ENCODE measurements around the gene NINJ2.
"Not testable (repeated sequence)": the region's sequence is repeated elsewhere in the genome, so short reads cannot be mapped to it uniquely, and the experiment has no call there.

Gene NINJ2

DNA sequence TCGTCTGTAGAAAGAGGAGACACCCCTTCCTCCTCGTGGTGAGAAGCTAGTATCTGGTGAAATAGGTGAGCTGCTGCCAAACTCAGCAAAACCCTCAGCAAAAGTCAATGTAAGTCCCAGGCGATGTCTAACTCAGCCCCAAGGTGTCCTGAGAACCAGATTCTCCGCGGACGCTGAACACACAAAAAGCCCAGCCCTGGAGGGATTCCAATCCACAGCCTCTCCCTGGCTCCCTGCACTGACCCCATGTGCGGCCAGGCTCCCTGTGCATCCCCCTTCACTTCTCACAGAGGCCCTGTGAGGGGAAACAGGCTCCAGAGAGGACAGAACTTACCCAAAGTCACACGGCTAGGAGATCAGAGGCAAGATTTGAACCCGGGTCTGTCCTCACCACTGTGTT is 81.5 kb downstream of the NINJ2 start:
- no peak for DNase-seq

DNA sequence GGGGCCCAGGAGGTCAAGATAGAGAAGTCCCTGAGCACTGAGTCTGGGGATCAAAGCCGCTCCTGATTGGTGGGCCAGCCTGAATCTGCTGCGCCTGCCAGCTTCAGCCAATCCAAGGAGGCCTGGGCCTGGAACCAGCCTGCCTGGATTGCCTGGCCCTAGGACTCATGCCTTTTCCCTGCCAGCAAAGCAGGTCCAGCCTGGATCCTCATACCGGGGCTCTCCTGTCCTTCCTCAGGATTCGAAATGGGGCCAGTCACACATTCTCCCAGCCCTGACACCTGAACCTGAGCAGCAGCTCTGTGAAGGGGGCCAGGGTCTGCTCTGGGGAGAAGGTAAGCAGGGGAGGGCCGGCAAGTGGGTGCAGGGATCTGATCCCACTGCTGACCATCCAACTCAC is 81.9 kb downstream of the NINJ2 start:
- no peak for DNase-seq

- no peak for DNase-seq
These were observed 82.4 kb downstream of the NINJ2 start for GRCh38 chr12:580813-581212.

- no peak for DNase-seq
These were observed 83.7 kb downstream of the NINJ2 start for GRCh38 chr12:579420-580110.

DNA sequence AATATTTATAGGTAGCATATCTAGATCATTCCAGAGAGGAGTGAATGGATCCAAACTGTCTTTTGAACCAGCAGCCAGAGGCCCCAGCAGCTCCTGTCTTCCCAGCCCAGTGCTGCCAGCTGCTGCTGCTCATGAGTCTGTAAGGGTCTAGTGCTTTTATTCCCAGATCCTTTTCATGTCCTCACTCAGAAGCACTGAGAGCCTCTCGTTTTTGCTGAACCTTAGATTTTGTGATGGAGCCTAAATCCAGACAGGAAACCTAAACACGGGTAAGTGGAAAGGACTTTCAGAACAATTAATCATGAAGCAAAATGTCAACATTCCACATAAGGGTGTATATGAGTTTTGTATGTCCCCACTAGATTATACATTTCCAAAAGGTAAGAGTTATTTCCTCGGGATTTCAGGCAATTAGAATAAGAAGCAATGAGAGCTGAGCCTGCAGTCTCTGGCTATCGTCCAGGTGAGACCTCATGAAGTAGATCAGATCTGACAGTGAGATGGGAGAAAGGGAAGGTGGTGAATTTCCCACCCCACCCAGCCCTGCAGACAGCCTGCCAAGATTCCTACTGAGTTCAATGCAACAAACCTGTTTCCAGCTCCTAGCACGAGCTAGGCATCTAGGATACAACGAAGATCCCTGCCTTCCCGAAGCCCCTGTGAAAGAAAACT is 84.4 kb downstream of the NINJ2 start:
- DNase-seq: no peak

DNA sequence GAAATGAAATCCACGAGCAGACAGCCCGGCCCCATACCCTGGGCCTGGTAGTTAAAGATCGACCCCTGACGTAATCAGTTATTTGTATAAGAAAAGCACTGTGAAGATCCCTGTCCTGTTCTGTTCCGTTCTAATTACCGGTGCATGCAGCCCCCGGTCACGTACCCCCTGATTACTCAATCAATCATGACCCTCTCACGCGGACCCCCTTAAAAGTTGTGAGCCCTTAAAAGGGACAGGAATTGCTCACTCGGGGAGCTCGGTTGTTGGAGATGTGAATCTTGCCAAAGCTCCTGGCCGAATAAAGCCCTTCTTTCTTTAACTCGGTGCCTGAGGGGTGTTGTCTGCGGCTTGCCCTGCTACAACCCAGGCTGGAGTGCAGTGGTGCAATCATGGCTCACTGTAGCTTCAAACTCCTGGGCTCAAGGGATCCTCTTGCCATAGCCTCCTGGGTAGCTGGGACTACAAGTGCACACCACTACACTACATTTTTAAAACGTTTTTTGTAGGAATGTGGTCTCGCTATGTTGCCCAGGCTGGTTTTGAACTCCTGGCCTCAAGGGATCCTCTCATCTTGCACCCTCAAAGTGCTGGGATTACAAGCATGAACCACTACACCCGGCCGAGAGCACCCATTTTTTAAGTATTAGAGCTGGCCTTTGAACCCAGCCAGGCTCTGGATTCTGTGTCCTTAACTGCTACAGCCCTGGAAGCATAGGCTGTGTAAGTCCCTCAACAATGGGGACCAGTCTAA is 85.1 kb downstream of the NINJ2 start:
- not testable (repeated sequence) for DNase-seq

DNA sequence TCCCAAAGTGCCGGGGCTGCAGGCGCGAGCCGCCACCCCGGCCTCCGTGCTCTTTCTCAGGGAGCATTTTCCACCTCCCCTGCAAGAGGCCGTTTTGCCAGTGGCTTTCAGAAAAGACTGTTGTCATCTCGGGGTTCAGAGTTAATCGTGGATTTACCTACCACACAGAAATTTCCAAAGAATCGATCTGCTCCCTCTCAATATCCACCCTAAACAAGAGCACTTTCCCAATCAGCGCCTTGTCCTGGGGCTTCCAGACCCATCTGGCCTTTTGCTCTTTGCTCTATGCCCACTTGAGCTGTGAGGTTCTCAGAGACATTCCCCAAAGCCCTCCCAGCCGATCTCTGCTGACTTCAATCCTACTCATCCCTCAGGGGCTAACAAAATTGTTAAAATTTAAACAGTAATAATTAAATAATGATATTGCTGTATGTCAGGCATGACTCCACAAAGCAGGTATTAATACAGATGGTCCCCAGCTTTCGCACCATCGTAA is 86.6 kb downstream of the NINJ2 start:
- no peak for DNase-seq

GRCh38 chr12:575948-576614 is 87.2 kb downstream of the NINJ2 start:
- DNase-seq: peak; percentile 68

DNA sequence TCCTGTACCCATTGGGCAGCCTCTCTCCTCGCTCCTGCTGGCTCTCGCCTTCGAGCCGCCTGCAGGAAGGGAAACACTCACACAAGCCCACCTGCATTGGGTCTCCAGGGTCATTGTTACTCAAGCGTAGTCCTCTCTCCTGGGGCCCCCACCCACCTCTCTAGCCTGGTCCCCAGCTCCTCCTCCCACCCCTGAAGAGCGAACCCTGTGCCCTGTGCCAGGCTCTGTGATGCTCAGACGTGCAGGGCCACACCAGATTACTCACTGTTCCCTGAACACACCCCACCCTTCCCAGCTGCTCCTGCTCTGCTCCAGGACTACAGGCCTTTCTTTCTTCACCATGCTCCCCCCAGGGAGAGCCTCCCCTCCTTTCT is 88.1 kb downstream of the NINJ2 start:
- DNase-seq: no peak

GRCh38 chr12:574475-575128 is 88.6 kb downstream of the NINJ2 start:
- DNase-seq: peak; percentile 31

- DNase-seq: no peak
These were observed 90.0 kb downstream of the NINJ2 start for GRCh38 chr12:573232-573631.

DNA sequence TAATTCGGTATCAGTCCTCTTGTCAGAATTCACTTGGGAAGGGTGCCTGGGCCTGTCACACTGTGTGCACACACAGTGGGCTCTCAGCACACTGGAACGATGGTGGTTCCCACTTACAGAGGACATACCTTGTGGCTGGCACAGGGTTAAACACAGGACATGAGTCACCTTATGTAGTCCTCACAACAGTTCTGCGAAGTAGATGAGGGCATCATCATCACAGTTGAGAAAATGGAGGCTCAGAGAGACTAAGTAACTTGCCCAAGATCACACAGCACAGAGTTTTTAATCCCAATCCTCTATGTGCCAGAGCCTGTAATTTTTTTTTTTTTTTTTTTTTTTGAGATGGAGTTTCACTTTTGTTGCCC is 90.7 kb downstream of the NINJ2 start:
- no peak for DNase-seq

DNA sequence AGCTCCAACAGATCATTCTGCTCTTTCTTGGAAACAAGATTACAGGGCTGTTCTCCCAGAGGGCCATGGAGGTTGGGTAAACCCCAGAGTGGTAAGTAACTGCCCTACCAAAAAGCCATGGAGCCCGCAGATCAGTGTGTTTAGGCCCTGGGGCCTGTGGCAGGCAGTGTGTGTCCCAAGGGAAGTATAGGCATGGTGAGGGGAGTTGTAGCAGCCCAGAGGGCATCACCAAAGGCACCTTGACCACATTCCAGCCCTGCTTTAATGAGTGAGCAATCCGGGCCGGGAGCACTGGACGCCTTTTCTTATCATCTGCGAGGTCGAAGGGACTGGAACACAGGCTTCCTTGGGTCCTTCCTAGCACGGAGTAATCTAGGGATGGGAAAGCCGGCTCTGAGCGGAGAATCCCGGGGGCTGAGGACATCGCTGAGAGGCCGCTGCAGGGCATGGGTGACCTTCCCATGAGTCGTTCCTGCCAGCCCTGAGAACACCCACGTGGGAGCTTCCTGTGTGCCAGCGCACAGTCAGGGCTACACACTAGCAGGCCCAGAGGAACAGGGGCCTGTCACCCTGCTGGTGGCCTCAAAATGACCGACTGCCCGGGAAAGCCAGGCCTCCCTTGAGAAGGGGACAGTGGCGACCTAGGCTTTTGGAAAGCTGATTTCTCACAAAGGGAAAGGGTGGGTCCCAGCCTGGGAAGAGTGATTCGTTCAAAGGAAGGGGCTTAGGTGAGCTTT is 91.3 kb downstream of the NINJ2 start:
- no peak for DNase-seq

DNA sequence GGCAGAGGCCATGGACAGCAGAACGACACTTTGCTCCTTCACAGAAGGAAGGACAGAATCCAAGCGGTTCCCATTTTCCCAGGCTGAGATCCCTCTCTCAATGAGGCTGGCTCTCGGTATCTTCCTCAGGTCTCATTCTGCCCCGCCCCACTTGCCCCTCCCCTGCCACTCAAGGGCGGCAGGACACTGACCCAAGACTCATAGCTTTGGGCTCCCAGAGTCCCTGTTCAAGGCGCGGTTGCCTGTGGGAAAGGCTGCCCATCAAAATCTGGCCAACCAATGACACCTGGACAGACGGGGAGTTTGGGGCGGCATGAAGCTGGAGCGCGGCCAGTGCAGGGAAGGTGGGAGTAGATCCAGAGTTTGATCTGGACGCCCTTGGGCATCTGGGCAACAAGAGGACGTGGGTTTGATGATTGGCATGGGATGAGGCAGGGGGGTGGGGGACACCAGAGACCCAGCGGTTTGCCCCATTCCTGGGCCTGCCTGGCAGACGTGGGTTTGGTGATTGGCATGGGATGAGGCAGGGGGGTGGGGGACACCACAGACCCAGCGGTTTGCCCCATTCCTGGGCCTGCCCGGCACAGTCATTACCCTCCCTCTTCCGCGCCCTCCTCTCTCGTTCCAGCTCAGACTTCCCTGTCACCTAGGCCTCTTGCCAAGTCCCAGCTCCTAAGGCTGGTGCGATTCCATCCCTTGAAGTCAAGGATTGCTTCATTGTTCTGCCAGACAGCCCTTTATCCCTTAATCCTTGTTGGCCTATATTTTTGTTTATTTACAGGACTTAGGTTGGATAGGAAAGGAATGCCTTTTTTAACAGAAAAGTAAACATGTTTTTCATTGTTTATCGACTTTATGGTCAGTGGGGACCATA is 92.1 kb downstream of the NINJ2 start:
- DNase-seq: peak; percentile 69

DNA sequence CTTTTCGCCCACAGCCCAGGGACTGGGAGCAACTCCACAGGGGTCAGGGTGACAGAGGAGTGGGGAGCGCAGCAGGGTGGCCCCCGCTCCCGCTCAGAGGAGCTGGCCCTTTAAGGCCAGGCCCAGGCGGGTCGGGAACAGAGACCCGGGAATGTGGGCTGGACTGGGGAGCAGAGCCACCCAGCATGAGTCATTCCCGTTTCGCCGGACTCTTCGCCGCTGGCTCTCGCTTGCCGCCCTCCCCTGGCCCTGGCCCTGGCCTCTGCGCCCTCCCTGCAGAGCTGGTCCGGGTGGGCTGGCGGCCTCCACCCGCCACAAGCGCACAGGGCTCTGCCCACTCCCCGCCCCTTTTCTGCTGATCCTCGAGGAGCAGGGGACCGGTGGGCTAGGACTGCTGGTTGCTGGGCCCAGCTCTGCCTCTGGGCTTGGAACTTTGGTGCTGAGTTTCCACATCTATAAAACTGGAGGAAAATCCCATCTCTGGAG is 92.8 kb downstream of the NINJ2 start:
- DNase-seq: peak; percentile 72

DNA sequence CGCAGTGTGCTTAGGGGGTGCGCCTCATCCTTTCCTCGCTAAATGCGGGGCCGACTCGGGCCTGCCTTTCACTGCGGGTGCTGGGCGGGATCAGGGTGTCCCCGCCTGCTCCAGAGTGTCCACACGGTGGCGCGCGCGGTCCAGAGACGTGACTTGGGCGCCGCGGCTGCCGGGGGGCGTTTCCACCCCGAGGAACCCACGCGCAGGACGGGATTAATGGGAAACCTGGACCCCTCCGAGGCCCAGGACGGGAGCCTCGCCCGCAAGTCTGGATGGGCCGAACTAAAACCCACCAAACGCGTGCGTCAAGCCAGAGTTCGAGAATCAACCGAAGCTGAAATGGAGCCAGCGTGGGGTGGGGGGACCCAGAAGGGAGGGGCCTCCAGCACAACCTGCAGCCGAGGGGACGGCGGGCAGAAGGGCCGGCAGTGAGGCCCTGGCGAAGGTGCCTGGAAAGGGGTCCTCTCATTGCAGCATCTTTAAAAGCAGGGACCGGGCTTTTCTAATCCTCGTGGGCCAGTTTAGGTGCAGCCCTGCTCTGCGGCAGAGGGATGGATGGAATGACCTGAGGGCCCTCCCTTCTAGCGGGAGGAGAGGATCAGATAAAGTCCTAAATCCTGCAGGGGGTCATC is 93.3 kb downstream of the NINJ2 start:
- DNase-seq: peak; percentile 79

GRCh38 chr12:569091-569676 is 94.1 kb downstream of the NINJ2 start:
- DNase-seq: no peak

DNA sequence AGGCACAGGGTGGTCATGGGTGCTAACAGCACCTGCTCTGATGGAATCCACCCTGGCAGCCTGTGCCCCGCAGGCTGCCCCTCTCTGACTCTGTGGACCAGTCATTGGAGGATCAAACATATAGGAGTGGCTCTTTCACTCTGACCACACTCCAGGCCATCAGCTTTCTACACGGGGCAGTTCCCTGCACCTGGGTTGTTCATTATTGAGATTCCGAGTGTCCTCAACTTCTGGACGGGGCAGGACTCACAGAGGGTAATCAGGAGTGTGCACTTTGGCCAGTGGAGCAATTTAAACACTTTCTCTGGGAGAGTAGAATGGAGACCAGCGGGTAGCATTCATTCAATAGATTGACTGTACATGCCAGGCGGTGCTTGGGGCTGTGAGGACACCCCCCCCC is 94.8 kb downstream of the NINJ2 start:
- DNase-seq: no peak

- no peak for DNase-seq
These were observed 97.6 kb downstream of the NINJ2 start for GRCh38 chr12:565589-566105.

- DNase-seq: no peak
These were observed 98.1 kb downstream of the NINJ2 start for GRCh38 chr12:565161-565560.
